Colonic mucosa (tissue), 4 donors: ENCODE data around the gene CAVIN1. TPM values are rescaled to one million over a fixed set of nuclear protein-coding genes. Genes with fewer than 3 reads are reported as not detected.
A peak's percentile ranks its signal among the peaks of the same experiment; 100 is the strongest.
"Not testable (repeated sequence)": the region's sequence is repeated elsewhere in the genome, so short reads cannot be mapped to it uniquely, and the experiment has no call there.

ENCODE experiments used
- DNase-seq: peaks from one replicate; pipeline ENCODE4 v3.0.0-alpha.2; 2020
- H3K27ac ChIP-seq: fragments of 200-600 bp; one replicate; pipeline ENCODE4 v1.8.0; 2021
- H3K27me3 ChIP-seq: fragments of 200-600 bp; one replicate; pipeline ENCODE4 v1.8.0; 2021
- H3K36me3 ChIP-seq: fragments of 200-600 bp; one replicate; pipeline ENCODE4 v1.8.0; 2021
- H3K4me1 ChIP-seq: fragments of 200-600 bp; one replicate; pipeline ENCODE4 v1.8.0; 2021; ENCODE audit warnings: mild to moderate bottlenecking
- H3K4me3 ChIP-seq: fragments of 200-600 bp; one replicate; pipeline ENCODE4 v1.8.0; 2021
- H3K9ac ChIP-seq, 2 donors: one replicate each; pipeline ENCODE4 v1.7.0; 2013; ENCODE audit warnings: control low read depth in 2 of 2, low read depth in 2 of 2, low read length in 2 of 2
- H3K9me3 ChIP-seq: fragments of 200-600 bp; one replicate; pipeline ENCODE4 v1.8.0; 2021
- intact Hi-C: fragments of 100-400 bp; cut with DNase I; formaldehyde crosslinking; loops from one replicate; pipeline ENCODE4 v1.14.1; 2022
- total RNA-seq, 2 donors: library from RNA; stranded (reverse); fragmentation: NEBNext Ultra II Directional in 1 of 2; extraction: Animal tissue kit (Norgen Biotek cat#: 25700) in 1 of 2; gene quantifications; one replicate each; pipeline ENCODE4 v1.2.1, GENCODE V29; 2021
- TF ChIP-seq, protein P1 (sequence below): fragments of 200-600 bp; IDR thresholded peaks from one replicate; pipeline ENCODE4 v1.8.0; 2022; ENCODE audit warnings: antibody characterized with exemption, mild to moderate bottlenecking
- donor health status: healthy.
- donor health status: DM: no; HTN: no; CAD: no.
- donor health status: DM: no; HTN: no; CAD: no.

The CAVIN1 gene
- total RNA-seq, 2 donors from 2014 or later = 25.2 to 74.6 TPM

GRCh38 chr17:42459256-42459800 lies 36.3 kb upstream of the CAVIN1 start:
- intact Hi-C loops = no loop called here
- peaks cover 9% of the 10 kb centered on the region for H3K36me3 ChIP-seq
- peak overlapping the region; percentile 95 to 97 for H3K9ac ChIP-seq
- H3K9me3 ChIP-seq = no peaks in the 10 kb centered on the region
- H3K4me3 ChIP-seq = peak overlapping the region; percentile 47
- no peaks in the 10 kb centered on the region for H3K27me3 ChIP-seq
- TF ChIP-seq, protein P1, sequence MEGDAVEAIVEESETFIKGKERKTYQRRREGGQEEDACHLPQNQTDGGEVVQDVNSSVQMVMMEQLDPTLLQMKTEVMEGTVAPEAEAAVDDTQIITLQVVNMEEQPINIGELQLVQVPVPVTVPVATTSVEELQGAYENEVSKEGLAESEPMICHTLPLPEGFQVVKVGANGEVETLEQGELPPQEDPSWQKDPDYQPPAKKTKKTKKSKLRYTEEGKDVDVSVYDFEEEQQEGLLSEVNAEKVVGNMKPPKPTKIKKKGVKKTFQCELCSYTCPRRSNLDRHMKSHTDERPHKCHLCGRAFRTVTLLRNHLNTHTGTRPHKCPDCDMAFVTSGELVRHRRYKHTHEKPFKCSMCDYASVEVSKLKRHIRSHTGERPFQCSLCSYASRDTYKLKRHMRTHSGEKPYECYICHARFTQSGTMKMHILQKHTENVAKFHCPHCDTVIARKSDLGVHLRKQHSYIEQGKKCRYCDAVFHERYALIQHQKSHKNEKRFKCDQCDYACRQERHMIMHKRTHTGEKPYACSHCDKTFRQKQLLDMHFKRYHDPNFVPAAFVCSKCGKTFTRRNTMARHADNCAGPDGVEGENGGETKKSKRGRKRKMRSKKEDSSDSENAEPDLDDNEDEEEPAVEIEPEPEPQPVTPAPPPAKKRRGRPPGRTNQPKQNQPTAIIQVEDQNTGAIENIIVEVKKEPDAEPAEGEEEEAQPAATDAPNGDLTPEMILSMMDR = no peak
- peak overlapping the region; percentile 87 for H3K27ac ChIP-seq
- peaks cover 9% of the 10 kb centered on the region for H3K4me1 ChIP-seq
- peak; percentile 70 for DNase-seq

GRCh38 chr17:42458497-42459255 lies 35.6 kb upstream of the CAVIN1 start, which contains the start of gene ATP6V0A1:
ATP6V0A1 (plus strand) TSS chr17:42458878; CDS start chr17:42460895, 2,017 bp downstream.
- peak within 1 kb of the TSS; percentile 95 to 97 for H3K9ac ChIP-seq
- intact Hi-C loops = no loop called here
- H3K4me3 ChIP-seq = peak within 1 kb of the TSS; percentile 47
- no peaks in the 10 kb centered on the region for H3K27me3 ChIP-seq
- H3K9me3 ChIP-seq = no peaks in the 10 kb centered on the region
- H3K4me1 ChIP-seq = peaks cover 5% of the 10 kb centered on the region
- peak; percentile 96 for DNase-seq
- peak within 1 kb of the TSS; percentile 87 for H3K27ac ChIP-seq
- H3K36me3 ChIP-seq = peaks cover 9% of the 10 kb centered on the region
- TF ChIP-seq, protein P1 = no peak

DNA sequence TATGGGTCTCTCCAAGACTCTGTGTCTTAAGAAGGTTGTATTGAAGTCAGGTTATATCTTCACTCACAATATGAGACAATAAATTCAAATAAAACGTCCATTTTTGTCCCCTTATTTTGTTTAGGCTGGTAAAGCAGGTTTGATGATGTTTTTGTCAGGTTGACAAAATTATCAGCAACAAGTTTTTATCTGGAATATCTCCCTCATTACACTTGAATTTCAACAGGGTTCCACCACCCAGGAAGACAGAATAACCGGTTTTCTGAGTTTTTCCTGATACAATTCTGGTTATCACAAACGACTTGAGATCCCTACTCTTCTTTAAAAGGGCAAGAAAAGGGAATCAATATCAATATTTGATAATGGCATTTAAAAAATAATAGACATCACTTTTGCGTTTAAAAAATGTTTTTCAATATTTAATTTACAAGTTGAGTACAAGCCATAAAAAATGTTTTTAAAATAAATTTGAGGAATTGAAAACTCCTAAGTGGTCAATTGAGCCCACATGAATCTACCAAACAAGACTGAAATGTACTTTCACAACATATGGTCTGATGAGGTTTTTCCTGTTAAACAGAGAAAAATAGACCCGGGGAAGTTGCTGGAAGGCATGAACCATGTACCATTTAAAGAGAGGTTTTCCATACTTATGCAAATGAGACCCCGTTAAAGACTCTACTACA lies 34.2 kb upstream of the CAVIN1 start:
- intact Hi-C loops = no loop called here
- Histone ChIP-seq H3K4me1 (no peaks in the 10 kb centered on the region), H3K9me3 (no peaks in the 10 kb centered on the region), H3K4me3 (no peak overlapping the region), H3K27me3 (no peaks in the 10 kb centered on the region), H3K27ac (peak overlapping the region; percentile 87), H3K36me3 (peaks cover 9% of the 10 kb centered on the region), H3K9ac (no peak overlapping the region)
- no peak for DNase-seq
- TF ChIP-seq, protein P1 = no peak

DNA sequence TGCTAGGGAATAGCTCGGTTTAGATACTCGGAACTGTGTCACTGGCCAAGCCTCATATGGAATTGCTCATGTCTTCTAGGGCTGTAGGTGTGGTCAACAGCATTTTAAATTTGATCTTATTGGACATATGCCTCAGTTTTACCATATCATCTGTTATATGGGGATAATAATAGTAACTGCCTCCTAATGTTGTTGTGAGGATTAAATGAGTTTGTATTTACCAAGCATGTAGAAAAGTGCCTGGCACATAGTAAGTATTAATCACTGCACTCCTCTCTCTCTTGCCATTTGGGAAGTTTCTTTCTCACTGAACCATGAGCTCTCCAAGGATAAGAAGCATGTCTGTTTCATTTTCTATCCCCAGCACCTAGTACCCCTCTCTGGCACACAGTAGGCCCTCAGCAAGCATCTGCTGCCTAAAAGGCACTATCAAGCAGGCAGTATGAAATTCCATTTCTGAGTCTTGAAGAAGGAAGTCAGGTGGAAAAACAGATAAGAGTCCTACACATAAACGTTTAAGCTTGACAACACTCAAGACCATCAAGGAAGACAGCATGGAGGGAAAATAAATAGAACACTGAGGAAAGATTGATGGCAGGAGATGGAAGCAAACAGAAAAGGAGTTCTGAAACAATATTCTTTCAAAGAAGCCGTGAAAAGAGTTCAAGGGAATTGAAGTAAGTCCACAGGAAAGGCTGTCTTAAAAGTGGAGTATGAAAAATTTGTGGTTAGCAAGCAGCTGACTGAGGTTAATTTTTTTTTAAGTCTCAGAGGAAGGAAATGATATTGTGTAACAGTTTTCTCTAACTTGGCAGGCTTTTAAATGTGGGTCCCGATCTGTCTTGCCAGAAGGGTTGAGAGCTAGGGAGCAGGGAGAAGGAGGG lies 33.4 kb upstream of the CAVIN1 start:
- H3K4me3 ChIP-seq = no peak overlapping the region
- H3K36me3 ChIP-seq = peaks cover 8% of the 10 kb centered on the region
- TF ChIP-seq, protein P1 = no peak
- intact Hi-C loops = no loop called here
- H3K4me1 ChIP-seq = no peaks in the 10 kb centered on the region
- DNase-seq = no peak
- no peaks in the 10 kb centered on the region for H3K9me3 ChIP-seq
- H3K27me3 ChIP-seq = no peaks in the 10 kb centered on the region
- peak overlapping the region; percentile 87 for H3K27ac ChIP-seq
- H3K9ac ChIP-seq = no peak overlapping the region

- H3K9me3 ChIP-seq, H3K27ac ChIP-seq, H3K36me3 ChIP-seq, DNase-seq, intact Hi-C loops, H3K4me1 ChIP-seq, H3K9ac ChIP-seq, H3K4me3 ChIP-seq, H3K27me3 ChIP-seq: not testable (repeated sequence)
These were observed 31.9 kb upstream of the CAVIN1 start for GRCh38 chr17:42454987-42455386.
